ENCODE data around the gene TAOK3. TPM values are rescaled to one million over a fixed set of nuclear protein-coding genes. Genes with fewer than 3 reads are reported as not detected.

Gene TAOK3
- total and polyA plus RNA-seq, 9 of the 15 experiments (the other 6 are each of a cell fraction or from before 2014, with no cell fraction given): 24.3 to 83.5 (median 47.1) TPM

DNA sequence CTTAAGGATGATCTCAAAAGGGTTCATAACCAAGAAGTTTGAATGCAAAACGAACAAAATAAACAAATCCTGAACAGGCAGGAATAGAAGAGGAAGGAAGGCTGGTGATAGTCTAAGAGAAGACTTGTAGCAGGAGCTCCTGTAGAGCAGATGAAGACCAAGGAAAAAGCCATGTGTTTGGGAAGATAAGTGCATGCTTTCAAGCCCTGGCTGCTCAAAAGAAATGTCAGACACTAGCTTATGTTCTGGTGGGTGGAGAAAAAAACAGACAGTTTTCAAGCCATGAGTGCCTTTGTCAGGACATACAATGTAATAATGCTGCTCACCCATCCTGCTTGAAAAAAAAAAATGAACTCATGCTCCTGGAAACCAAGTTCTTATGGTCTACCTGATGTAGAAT, 27.4 kb downstream of the TAOK3 start (continued):
- TF ChIP-seq EHMT2 (IDR thresholded peaks at IDR 0.05) (peak; percentile 84), HDAC1 (IDR thresholded peaks at IDR 0.05) (peak in 1 of 2 experiments; percentile 87; a peak in 2 of 4 replicates), GATA2 (CRISPR knock-in tag; IDR thresholded peaks at IDR 0.05) (peak; percentile 20; the same call in 1 of the 2 replicates), PML (IDR thresholded peaks at IDR 0.05; ENCODE audit: low read length) (0 out of 2 replicates have a peak, but pooled peaks have one; percentile 47), MTA3 (IDR thresholded peaks at IDR 0.05; ENCODE audit: borderline replicate concordance) (peak; percentile 59; the same call in 1 of the 2 replicates), RBM14 (IDR thresholded peaks at IDR 0.05; ENCODE audit: borderline replicate concordance, insufficient read depth, low read depth, low read length) (no peak), ZNF592 (IDR thresholded peaks at IDR 0.05) (peak; percentile 88), CXXC5 (CRISPR knock-in tag; IDR thresholded peaks at IDR 0.05) (no peak), TRIM24 (IDR thresholded peaks at IDR 0.05) (peak in 1 of 2 experiments; percentile 44; a peak in 1 of 4 replicates), SMARCA4 (IDR thresholded peaks at IDR 0.05) (peak; percentile 88), ZNF589 (CRISPR knock-in tag; IDR thresholded peaks at IDR 0.05; ENCODE audit: low read depth) (no peak), FOXM1 (IDR thresholded peaks at IDR 0.05; ENCODE audit: low read depth) (0 out of 2 replicates have a peak, but pooled peaks have one; percentile 28), FOXM1 (CRISPR knock-in tag; IDR thresholded peaks at IDR 0.05; ENCODE audit: low read depth) (no peak), POU5F1 (IDR thresholded peaks at IDR 0.05; ENCODE audit: borderline replicate concordance, low read depth, low read length, partially characterized antibody) (no peak)
- TF ChIP-seq, protein P1, sequence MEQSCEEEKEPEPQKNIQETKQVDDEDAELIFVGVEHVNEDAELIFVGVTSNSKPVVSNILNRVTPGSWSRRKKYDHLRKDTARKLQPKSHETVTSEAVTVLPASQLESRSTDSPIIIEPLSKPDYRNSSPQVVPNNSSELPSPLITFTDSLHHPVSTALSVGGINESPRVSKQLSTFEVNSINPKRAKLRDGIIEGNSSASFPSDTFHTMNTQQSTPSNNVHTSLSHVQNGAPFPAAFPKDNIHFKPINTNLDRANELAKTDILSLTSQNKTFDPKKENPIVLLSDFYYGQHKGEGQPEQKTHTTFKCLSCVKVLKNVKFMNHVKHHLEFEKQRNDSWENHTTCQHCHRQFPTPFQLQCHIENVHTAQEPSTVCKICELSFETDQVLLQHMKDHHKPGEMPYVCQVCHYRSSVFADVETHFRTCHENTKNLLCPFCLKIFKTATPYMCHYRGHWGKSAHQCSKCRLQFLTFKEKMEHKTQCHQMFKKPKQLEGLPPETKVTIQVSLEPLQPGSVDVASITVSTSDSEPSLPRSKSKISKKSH (CRISPR knock-in tag; IDR thresholded peaks at IDR 0.05): no peak

Data from K562 (cell line).